Pons (tissue), 1 donor: ENCODE results near the gene CTSE.
"Not testable (repeated sequence)": the region's sequence is repeated elsewhere in the genome, so short reads cannot be mapped to it uniquely, and the experiment has no call there.

Experiments
- DNase-seq: peaks from one replicate; pipeline ENCODE4 v3.0.0-alpha.2; 2016; ENCODE audit warnings: low spot score

Gene CTSE

DNA sequence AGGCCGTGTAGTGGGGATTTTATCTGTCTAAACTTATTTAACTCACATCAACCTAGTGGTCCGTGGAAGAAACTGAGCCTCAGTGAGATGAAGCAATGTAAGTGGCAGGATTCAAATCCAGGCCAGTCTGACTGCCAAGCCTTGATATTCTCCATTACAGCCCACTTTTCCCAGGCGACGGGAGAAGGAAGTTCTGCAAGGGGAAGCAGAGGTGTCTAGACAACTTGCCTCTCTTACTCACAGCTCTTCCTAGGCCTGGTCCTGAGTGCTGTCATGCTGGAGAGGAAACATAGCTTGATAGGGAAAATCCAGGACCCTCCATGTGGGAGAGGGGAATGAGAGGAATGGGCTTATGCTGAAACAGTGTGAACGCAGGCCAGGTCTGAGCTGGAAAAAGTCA lies 9.1 kb downstream of the CTSE start:
- no peak for DNase-seq

DNA sequence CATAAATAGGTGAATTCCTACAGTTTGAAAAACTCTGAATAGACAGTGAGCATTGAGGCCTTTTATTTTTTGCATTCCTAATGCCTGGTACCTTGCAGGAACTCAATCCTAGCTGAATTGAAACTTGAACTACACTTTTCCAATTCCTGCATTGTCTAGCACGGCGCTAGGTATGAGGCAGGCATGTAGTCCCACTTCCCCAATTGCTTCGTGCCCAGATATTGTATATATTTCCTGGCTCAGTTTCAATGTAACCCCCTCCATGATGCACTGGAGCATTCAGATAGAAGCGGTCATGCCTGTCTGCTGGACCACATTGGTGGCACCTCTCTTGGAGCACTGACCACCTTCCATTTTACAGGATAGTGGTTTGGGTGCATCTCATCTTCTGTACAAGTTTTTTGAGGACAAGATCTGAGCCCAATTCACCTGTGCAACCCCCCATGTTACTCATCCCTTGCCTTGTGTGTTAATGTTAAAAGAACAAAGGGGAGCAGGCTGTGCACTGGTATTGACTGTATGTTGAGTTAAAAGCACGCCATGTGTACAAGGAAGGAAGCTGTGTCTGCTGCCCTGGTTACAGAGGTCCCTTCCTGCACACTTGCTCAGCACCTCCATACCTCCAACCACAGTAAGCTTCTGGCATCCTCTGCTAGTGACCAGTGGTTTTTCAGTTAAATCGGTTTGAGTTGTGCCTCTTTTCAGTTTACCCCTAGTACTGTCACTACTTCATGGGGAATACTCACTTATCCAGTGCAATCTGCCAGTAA lies 10.5 kb downstream of the CTSE start:
- no peak for DNase-seq

DNA sequence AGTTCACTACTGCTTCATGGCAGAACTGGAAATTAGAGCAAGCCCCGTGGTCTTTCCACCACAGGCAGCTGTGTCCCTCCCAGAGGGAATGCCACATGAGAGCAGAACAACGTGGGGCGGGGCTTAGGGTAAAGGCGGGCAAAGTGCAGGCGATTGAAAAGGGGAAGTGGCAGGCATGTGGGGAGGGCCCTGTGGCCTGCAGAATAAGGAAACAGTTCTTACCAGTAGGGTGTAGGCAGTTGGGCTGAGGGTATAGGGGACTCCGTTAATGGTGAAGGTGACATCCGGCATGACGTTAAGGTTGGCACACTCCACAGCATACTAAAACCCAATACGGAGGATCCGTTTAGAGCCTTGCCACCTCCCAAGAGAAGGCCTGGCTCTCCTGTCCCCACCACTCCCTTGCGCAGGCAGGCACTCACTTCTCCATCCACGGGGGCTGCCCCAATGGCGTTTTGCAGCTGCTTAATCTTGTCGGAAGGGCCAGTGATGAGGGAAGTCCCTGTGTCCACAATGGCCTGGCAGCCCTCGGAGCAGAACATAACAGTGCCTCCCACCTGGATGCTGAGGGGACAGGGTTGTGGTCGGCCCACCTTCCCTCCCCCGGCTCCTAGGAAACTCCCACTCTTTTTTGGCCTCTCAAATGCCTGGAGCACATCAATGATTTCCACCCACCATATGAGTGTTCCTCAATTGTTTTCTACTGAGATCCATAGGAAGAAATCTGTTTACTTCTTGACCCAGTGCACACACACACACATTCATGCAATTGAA lies 11.4 kb downstream of the CTSE start:
- DNase-seq, result peak; percentile 86

DNA sequence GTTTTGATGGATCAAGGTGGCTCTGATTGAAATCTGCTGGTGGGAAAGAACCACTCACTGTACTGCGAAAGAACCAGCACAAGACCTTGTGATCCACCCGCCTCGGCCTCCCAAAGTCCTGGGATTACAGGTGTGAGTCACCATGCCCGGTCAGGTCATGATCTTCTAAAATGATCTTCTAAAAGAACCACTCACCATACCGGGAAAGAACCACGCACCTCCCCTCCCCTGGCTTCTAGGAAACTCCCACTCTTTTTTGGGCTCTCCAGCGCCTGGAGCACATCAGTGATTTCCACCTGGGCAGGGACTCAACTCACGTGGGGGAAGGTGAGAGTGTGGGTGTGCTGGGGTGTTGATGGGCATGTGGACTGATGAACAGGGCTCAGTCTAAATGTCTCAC lies 12.6 kb downstream of the CTSE start:
- DNase-seq, result no peak

DNA sequence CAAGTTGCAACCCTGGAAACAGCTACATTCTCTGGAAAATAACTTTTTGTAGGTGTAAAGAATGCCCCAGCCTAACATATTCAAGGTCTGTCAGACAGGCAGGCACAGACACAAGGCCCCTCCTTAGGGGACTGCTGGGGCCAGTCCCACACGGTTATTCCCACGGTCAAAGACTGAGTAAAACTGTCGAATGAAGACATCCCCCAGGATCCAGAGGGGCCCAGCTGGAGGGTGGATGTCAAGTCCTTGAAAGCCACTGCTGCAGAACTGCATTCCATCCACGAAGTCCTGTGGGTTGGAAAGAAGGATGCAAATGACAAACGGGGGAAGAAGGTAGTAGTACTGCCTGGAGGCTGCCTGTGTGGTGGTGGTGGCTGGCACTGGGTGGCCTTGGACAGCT lies 13.6 kb downstream of the CTSE start:
- no peak for DNase-seq

DNA sequence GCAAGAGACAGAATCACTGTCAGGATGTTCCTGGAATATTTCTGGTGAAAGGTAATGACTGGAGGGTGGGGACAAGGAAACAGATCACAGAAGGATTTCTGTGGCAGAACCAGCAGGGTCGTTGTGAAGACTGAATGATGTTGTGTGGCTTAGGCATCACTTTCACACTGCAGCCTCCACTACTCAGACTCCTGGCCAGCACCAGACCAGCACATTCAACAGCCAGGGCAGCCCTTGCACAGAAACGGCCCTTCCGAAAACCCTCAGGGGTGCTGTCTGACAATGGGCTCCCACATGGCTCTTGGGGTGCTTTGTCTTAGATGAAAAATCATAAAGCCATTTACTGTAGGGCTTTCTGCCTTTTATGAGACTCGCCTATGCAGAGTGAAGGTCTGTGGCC lies 16.7 kb downstream of the CTSE start:
- DNase-seq, result no peak

DNA sequence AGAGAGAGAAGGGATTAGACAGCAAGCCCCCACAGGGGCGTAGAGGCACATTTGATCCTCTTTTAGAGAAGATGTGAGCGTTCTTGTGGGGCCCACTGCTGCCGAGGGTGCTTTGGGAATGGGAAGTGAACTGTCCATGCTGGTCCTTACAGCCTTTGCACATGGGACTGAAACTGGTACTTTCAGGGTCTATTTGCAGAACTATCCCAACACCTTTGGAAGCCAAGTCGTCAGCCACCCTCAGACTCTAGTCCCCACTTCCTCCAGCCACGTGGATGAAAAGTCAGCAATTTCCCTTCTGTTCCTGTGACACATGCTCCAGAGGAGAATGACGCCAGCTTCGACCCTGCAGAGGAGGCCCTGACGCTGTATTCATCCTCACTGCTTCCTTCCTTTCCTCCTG lies 17.9 kb downstream of the CTSE start:
- no peak for DNase-seq

DNA sequence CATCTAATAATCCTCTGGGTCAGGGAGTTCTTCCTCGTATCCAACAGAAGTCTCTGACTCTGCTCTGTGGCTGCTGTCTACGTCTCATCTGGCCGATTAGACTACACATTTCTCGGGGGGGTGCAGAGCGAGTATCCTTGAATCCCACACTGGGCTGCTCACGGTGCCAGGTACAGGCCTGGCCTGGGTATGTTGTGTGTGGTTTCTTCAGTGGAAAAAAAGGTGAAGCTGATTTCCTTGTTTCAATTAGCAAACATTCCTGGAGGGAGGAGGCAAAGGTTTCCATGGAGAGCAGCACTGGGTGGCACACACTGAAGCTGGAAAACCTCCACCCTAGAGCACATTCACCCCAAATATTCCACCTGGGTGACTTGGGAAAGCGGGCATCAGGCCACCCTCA lies 18.5 kb downstream of the CTSE start:
- no peak for DNase-seq

DNA sequence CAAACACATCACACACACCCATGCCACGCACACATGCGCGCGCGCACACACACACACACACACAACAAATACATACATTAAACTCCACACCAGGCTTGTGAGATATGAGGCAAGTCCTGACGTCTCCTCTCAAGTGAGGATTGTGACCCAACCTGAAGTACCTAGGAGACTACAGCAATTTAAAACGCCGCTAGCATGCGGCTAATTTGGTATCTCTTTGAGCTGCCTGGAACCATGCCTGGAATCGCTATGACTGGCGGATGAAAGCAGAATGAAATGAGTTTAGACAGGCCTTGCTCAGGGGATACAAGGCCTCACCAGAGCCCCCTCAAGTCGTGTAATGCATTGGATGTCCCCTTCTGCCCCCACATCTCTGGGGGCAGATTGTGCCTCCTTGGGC lies 18.9 kb downstream of the CTSE start:
- no peak for DNase-seq

DNA sequence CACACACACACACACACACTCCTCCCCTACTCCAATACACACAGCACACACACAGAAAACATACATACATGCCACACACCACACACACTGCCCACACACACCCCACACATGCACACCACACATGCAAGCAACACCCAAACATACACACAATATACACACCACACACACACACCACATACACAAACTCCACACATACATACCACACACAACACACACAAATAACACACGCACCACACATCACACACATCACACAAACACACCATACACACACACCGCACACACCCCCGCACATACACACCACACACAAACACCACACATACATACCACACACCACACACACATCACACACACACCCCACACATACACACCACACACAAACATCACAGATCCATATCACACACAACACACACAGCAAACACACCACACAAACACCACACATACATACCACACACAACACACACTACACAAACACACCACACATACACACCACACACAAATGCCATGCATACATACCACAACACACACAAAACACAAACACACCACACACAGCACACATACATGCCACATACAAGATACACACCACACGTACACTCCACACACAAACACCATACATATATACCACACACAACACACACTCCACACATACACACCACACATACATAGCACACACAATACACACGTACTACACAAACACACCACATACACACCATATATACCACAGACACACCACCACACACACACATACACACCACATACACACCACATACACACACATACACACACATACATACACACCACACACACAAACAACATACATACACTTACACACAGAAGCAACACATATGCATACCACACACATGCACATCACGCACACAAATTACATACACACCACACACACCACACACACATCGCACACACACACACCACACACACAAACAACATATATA lies 19.6 kb downstream of the CTSE start:
- no peak for DNase-seq

DNA sequence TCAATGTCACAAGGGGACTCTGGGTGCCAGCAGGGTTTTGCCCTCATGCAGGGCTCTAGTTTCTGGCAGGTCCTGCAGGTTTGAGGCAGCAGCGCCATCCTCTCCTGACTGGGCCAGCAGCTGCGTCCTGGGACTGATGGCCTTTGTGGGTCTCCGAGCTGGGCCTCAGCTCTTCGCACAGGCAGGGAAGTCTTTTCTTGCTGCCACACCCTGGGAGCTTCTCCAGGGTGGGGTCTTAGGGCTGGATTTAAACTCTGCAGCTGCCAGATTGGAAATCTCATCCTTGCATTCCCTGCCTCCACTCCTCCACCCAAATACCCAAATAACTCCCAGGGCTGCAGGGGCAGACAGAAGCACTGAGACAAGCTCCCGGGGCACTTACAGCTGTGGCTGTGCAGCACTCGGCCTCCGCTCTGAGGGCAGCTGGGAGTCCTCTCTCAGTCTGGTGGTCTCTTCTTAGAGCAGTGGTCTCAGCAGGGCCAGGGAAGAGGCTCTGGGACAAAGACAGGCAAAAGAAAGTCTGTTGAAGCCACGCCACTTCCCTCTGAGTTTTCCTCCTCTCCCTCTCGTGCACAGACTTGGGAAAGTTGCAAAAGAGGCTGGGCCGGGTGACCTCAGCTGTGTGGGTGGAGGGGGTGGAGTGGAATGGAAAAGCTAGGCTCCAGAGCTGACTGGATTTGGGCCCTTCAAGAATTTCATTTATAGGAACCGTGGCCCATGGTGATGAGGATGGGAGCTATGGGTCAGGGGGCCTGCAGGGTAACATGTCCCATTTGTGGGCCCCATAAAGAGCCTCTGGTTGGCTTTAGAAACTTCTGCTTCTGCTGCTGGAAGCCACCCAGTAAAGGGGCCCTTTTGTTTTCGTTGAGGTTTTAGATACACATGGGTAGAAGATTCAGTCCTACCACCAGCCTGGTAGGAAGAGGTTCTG lies 20.6 kb downstream of the CTSE start, which contains the start of gene RAB7B:
Gene RAB7B, minus strand, starts transcription at position 525 of the 931 bp plus-strand sequence. CDS start 9,260 bp downstream, outside the sequence.
- DNase-seq, result no peak

DNA sequence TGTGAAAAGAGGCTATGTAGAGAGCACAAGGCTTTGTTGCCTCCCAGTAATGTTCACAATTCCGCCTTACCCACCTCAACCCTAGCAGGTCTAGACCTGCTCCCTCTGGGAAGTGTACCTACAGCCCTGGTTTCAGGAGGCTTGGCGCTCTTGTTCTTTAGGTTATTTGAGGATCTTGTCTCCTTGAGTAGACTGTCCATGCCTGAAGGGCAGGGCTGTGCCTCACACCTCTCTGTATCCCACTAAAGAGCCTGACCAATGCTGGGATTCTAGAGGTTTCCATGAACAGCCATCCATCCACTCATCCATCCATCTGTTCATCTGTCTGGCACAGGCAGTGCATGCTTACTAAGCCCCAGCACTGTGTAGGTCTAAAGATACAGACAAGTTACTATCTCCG lies 21.5 kb downstream of the CTSE start:
- DNase-seq, result no peak

DNA sequence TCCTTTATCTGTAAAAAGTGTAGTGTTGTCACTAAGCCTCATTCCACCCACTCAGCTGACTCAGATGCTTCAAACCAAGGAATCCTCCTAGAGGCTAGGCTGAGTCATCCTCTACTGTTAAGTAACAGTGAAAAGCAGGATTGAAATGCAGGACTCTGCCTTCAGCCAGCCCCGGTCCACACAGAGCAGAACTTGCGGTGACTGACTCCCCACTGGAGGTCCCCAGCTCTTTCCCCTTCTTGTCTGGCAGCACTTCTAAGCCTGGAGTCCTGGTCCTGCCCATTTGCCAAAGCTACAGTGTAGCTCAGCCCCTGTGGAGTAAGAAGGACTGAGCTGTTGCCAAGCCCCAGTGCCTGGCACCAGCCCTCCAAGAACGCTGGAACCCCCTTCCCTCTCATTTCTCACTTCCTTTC lies 22.2 kb downstream of the CTSE start:
- DNase-seq, result peak; percentile 49

DNA sequence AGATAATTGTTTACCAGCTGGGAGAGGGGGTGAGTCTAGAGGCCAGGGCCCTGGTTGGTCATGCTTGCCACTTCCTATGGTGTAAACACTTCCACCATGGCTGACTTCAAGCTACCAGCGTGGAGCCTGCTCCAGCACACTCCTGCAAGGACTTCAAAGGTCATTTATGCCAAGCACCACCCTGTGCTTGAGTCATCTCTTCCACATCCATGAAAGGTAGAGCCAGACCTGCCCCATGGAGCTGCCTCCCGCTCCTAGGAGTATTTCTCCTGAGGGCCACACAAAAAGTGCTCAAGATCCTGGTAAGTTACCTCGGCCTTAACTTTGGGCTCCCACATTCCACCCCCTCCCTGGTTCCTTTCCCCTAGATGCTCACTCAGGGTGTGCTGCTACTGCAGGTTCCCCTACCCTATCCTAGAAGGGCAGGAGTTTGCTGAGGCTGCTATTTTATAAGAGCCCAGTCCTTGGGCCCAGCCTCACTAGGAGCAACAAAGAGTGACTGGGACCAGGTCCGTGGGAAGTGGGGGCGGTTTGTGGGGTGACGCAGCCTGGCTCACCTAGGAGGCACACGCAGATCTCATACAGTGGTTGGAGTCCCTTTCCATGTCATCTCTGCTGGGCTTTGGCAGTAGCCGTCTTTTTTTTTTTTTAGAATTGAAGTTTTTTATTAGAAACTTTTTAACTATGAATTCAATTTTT lies 22.9 kb downstream of the CTSE start:
- DNase-seq, result no peak

DNA sequence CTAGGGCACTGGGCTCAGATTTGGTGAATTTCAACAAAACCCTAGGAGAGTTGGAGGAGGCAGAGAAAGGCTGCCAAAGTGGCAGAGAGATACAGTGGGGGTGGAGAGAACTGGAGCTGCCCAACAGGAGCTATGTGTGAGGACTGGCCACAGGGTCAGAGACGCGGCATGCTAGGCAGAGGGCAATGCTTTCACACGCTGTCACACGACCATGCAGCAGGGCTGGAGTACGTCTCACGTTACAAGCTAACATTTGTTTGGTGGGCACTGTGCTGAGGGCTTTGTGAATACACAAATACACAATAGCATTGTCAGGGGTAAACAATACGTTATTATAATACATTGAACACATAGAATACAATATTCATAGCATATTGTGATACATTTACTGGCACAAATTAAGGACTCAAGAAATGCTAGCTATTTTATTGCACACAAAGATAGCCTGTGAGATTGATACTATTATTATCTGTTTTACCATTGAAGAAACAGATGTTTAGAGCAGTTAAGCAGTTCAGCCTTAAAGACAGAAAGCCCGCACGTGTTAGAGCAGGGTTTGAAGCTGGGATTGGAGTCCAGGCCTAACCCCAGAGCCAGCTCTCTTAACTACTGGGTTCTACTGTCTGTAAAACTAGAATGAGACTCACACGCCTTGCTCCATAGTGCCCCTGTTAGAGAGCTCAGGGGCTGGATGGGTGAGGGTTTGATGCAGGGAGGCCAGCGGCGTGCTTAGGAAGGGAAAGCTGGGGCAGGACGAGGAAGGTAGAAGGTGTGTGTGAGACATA lies 25.0 kb downstream of the CTSE start:
- DNase-seq, result peak; percentile 90

DNA sequence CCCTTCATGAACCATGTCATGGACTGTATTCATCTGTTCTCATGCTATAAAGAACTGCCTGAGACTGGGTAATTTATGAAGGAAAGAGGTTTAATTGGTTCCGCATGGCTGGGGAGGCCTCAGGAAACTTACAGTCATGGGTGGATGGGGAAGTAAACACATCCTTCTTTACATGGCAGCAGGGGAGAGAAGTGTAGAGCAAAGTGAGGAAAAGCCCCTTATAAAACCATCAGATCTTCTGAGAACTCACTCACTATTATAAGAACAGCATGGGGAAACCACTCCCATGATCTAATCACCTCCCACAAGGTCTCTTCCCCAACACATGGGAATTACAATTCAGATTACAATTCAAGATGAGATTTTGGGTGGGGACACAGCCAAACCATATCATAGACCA lies 27.1 kb downstream of the CTSE start:
- not testable (repeated sequence) for DNase-seq

DNA sequence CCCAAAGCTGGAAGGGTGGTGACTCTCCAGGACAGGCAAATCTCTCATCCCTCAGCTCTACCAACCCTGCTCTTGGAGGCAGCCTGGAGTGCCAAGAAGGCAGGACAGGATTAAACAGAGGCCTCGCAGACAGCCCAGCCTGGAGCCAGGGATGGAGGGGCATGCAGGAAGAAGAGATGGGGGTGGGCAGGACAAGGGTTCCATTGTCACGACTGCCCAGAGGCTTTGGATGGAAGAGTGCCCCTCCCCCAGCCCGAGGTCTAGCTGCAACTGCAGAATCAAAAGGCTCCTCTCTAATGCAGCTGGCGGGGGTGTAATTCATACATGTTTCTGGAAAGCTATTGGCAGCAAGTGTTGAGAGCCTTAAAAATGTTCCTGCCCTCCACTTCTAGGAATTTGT lies 29.3 kb downstream of the CTSE start:
- peak; percentile 97 for DNase-seq

DNA sequence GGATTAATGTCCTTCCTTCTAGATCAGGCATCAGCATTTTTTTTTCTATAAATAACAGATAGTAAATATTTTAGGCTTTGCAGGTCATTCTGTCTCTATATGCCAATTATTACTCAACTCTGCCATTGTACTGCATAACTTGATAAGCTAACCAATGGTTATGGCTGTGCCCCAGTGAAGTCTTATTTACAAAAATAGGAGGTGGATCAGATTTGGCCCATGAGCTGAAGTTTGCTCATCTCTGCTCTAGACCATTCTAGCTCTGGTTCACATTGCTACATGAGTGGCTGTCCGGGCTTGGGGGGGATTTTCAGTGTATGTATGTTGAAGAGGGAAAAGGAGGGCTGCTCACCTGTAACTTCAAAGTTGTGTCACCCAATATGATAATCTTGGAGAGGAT lies 30.6 kb downstream of the CTSE start:
- no peak for DNase-seq

DNA sequence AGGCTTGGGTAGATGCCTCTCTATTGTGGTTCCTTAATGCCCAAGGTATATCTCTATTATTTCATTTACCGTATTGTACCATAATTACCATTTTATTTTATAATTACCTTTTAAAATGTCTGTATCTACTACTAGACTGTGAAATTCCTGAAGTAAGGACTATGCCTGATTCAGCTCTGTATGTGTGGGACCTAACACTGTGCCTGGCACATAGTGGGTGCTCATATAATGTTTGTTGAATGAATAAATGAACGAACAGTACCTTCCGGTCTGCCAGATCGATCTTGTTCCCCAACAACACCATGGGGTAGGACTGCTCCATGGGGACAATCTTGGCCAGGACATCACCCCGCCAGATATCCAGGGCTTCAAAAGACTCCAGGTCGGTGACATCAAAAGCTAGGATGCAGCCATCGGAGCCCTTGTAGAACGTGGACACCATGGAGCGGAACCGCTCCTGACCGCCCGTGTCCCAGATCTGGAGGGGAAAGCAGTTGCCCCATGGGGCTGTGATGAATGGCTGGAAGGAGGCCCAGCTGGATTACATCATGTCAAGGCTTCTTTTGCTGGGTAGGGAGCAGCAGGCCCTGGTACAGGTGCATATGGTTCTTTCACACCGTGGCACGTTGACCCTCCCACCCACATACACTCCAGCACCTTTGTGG lies 31.3 kb downstream of the CTSE start:
- DNase-seq, result no peak
